ENCODE data around the gene MACF1.

GRCh38 chr1:39228252-39228651, 23.8 kb downstream of the MACF1 start:
- TF ChIP-seq CTCF (IDR thresholded peaks at IDR 0.05 in 8 of 11, conservative IDR thresholded peaks at IDR 0.05 in 3 of 11) (no peak), POLR2AphosphoS5 (IDR thresholded peaks at IDR 0.05) (no peak), POLR2A (IDR thresholded peaks at IDR 0.05) (no peak)

Measured in spleen (tissue), 7 donors.